GM23248 (cell line): ENCODE results near the gene AMOTL1.

Experiments
- EZH2 ChIP-seq: fragments of 200-600 bp; sonication (generic); IDR thresholded peaks from 2 replicates; pipeline ENCODE4 v1.6.1; 2018; ENCODE audit warnings: antibody characterized with exemption, mild to moderate bottlenecking; ENCODE audit not compliant: insufficient read depth, poor library complexity, severe bottlenecking
- EZH2phosphoT487 ChIP-seq: fragments of 200-600 bp; sonication (generic); IDR thresholded peaks from 2 replicates; pipeline ENCODE4 v1.6.1; 2018; ENCODE audit warnings: antibody characterized with exemption, moderate library complexity, mild to moderate bottlenecking, low read depth; ENCODE audit not compliant: insufficient read depth

DNA sequence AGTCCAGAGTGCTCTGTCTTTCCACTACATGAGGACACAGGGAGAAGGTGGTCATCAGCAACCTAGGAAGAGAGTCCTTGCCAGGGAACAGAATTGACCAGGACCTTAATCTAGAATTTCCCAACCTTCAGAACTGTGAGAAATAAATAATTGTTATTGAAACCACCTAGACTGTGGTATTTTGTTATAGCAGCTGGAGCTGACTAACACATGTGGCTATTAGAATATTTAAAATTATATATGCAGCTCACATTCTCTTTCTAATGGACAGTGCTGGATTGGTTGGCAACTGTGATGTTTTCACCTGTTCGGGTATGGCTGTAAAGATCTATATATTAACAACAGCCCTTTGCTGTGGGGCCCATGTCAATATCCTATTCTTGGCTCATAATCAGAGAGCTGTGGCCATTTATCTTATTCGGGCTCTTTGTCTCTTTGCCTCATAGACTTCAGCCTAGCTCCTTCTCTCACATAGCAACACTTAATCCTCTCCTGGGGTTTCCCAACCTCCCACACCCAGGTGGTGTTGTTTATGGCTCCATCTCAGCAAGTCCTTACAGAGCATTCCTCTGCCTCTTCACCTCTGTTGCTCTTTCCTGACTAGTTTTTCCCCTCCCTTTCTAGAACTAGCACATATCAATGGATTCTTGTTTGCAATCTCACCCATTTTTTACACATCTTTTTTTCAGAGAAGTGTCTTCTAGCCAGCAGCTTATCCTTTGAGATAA is 46.4 kb upstream of the AMOTL1 start:
- no peak for TF ChIP-seq EZH2
- TF ChIP-seq EZH2phosphoT487: no peak
